HG02759 (cell line): ENCODE measurements around the gene DNASE2B.

ENCODE experiments used
- ATAC-seq: cut with Tn5 transposase; IDR thresholded peaks from one replicate; pipeline ENCODE4 v1.9.1; 2021; ENCODE audit warnings: mild to moderate bottlenecking, moderate library complexity; ENCODE audit not compliant: unreplicated experiment

Gene DNASE2B

GRCh38 chr1:84410328-84411095, 12.2 kb downstream of the DNASE2B start:
- ATAC-seq = no peak

GRCh38 chr1:84412316-84412942, 14.1 kb downstream of the DNASE2B start:
- no peak for ATAC-seq

GRCh38 chr1:84415396-84415795, 17.1 kb downstream of the DNASE2B start:
- ATAC-seq = no peak

GRCh38 chr1:84422909-84423308, 24.6 kb downstream of the DNASE2B start:
- no peak for ATAC-seq

- ATAC-seq = no peak
Observed at GRCh38 chr1:84424513-84425149, 26.3 kb downstream of the DNASE2B start.

GRCh38 chr1:84425150-84425896, 27.0 kb downstream of the DNASE2B start:
- no peak for ATAC-seq

GRCh38 chr1:84426376-84426775, 28.1 kb downstream of the DNASE2B start:
- no peak for ATAC-seq

- ATAC-seq = no peak
Observed at GRCh38 chr1:84427250-84428188, 29.2 kb downstream of the DNASE2B start.

- no peak for ATAC-seq
Observed at GRCh38 chr1:84428235-84428634, 30.0 kb downstream of the DNASE2B start.

- ATAC-seq = no peak
Observed at GRCh38 chr1:84429231-84429630, 30.9 kb downstream of the DNASE2B start.

- no peak for ATAC-seq
Observed at GRCh38 chr1:84430546-84430945, 32.3 kb downstream of the DNASE2B start.

- peak; percentile 51 for ATAC-seq
Observed at GRCh38 chr1:84433258-84434080, 35.2 kb downstream of the DNASE2B start.

GRCh38 chr1:84434081-84434769, 35.9 kb downstream of the DNASE2B start:
- ATAC-seq = no peak

GRCh38 chr1:84434801-84435549, 36.7 kb downstream of the DNASE2B start:
- peak; percentile 47 for ATAC-seq

- peak; percentile 52 for ATAC-seq
Observed at GRCh38 chr1:84436876-84437655, 38.8 kb downstream of the DNASE2B start.

GRCh38 chr1:84442256-84442655, 44.0 kb downstream of the DNASE2B start:
- ATAC-seq = peak; percentile 97
